NCI-H774 (cell line): Measurements from ENCODE around the gene CIBAR2.

Experiments used
- DNase-seq: peaks from one replicate; lab custom pipeline; 2025; lab: John Stamatoyannopoulos, UW

The CIBAR2 gene

GRCh38 chr16:85144026-85144915 lies 32.0 kb upstream of the CIBAR2 start:
- no peak for DNase-seq

GRCh38 chr16:85142771-85143211 lies 30.5 kb upstream of the CIBAR2 start:
- DNase-seq: no peak

- no peak for DNase-seq
Measured at GRCh38 chr16:85142129-85142513, 29.8 kb upstream of the CIBAR2 start.

- DNase-seq: no peak
Measured at GRCh38 chr16:85141491-85142128, 29.3 kb upstream of the CIBAR2 start.

GRCh38 chr16:85140455-85141012 lies 28.3 kb upstream of the CIBAR2 start:
- no peak for DNase-seq

GRCh38 chr16:85139881-85140339 lies 27.6 kb upstream of the CIBAR2 start:
- DNase-seq: no peak

- DNase-seq: peak; percentile 64
Measured at GRCh38 chr16:85138825-85139627, 26.8 kb upstream of the CIBAR2 start.

GRCh38 chr16:85138073-85138824 lies 26.0 kb upstream of the CIBAR2 start:
- DNase-seq: no peak

GRCh38 chr16:85137323-85138072 lies 25.2 kb upstream of the CIBAR2 start:
- no peak for DNase-seq

- DNase-seq: no peak
Measured at GRCh38 chr16:85136702-85137322, 24.5 kb upstream of the CIBAR2 start.

GRCh38 chr16:85136213-85136701 lies 24.0 kb upstream of the CIBAR2 start:
- no peak for DNase-seq

- DNase-seq: no peak
Measured at GRCh38 chr16:85134789-85135142, 22.5 kb upstream of the CIBAR2 start.

GRCh38 chr16:85134076-85134788 lies 22.0 kb upstream of the CIBAR2 start:
- no peak for DNase-seq

GRCh38 chr16:85133290-85133599 lies 21.0 kb upstream of the CIBAR2 start:
- no peak for DNase-seq

GRCh38 chr16:85132456-85133289 lies 20.4 kb upstream of the CIBAR2 start:
- no peak for DNase-seq

- DNase-seq: no peak
Measured at GRCh38 chr16:85130705-85131028, 18.4 kb upstream of the CIBAR2 start.

- no peak for DNase-seq
Measured at GRCh38 chr16:85129876-85130704, 17.8 kb upstream of the CIBAR2 start.
